Hepatocyte (in vitro differentiated cells): ENCODE data around the gene PILRB.

Experiments used
- CTCF ChIP-seq: fragments of 200-600 bp; sonication (generic); IDR thresholded peaks from 2 replicates; pipeline ENCODE4 v1.5.1; 2016; ENCODE audit warnings: antibody characterized with exemption, mild to moderate bottlenecking; ENCODE audit not compliant: poor library complexity
- EZH2 ChIP-seq: fragments of 200-600 bp; sonication (generic); IDR thresholded peaks from 2 replicates; pipeline ENCODE4 v1.6.1; 2016; ENCODE audit warnings: antibody characterized with exemption, mild to moderate bottlenecking, borderline replicate concordance
- EZH2phosphoT487 ChIP-seq: fragments of 200-600 bp; sonication (generic); IDR thresholded peaks from one replicate; pipeline ENCODE4 v1.6.1; 2018; ENCODE audit warnings: antibody characterized with exemption, mild to moderate bottlenecking, low read depth, moderate library complexity; ENCODE audit not compliant: unreplicated experiment, severe bottlenecking

GRCh38 chr7:100364480-100364879, 6.6 kb downstream of the PILRB start:
- TF ChIP-seq EZH2 (no peak), CTCF (no peak), EZH2phosphoT487 (no peak)
